ENCODE data around the gene TNKS2.

TNKS2 gene

DNA sequence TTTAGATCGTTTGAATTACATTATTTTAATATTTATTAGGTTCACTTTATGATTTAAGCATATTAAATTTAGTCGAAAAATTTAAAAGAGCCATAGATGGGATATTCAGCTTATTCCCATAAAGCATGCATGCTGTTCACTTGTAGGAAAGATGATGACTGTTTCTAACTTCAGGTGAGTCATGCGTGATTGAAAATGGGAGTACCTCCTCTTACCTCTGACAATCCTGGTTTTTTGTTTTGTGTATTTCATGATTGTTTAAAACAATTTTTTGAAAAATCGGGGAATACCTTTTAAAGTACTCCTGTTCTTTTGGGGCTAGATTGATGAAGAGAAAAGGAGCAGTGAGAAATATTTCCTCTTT lies 1.4 kb downstream of the TNKS2 start:
- peaks cover 32% of the 10 kb centered on the region for H3K4me1 ChIP-seq (ENCODE audit: control insufficient read depth, low read length)
- peaks cover 81% of the 10 kb centered on the region for H3K79me2 ChIP-seq (ENCODE audit: control insufficient read depth, low read length)
- peaks cover 10% of the 10 kb centered on the region for H3F3A ChIP-seq (ENCODE audit: control insufficient read depth, insufficient read depth)
- peaks cover 12% of the 10 kb centered on the region; the same call in 1 of the 2 replicates for H4K20me1 ChIP-seq (ENCODE audit: control insufficient read depth, insufficient read depth, low read depth, low read length)
- no peak for TF ChIP-seq EZH2phosphoT487 (IDR thresholded peaks at IDR 0.05; ENCODE audit: borderline replicate concordance, low read length)
- TF ChIP-seq, protein P1, sequence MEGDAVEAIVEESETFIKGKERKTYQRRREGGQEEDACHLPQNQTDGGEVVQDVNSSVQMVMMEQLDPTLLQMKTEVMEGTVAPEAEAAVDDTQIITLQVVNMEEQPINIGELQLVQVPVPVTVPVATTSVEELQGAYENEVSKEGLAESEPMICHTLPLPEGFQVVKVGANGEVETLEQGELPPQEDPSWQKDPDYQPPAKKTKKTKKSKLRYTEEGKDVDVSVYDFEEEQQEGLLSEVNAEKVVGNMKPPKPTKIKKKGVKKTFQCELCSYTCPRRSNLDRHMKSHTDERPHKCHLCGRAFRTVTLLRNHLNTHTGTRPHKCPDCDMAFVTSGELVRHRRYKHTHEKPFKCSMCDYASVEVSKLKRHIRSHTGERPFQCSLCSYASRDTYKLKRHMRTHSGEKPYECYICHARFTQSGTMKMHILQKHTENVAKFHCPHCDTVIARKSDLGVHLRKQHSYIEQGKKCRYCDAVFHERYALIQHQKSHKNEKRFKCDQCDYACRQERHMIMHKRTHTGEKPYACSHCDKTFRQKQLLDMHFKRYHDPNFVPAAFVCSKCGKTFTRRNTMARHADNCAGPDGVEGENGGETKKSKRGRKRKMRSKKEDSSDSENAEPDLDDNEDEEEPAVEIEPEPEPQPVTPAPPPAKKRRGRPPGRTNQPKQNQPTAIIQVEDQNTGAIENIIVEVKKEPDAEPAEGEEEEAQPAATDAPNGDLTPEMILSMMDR (IDR thresholded peaks at IDR 0.05; ENCODE audit: low read depth, low read length, poor library complexity, severe bottlenecking), result no peak
- peak overlapping the region; percentile 74 for H3K4me3 ChIP-seq (ENCODE audit: low read length)
- H3K4me2 ChIP-seq (ENCODE audit: low read length), result peak overlapping the region; percentile 99
- peaks cover 63% of the 10 kb centered on the region for H3K36me3 ChIP-seq (ENCODE audit: control insufficient read depth, low read length)
- no peaks in the 10 kb centered on the region for H3K9me2 ChIP-seq (replicated peaks; ENCODE audit: control insufficient read depth, low read length)
- no peaks in the 10 kb centered on the region for H3K9me3 ChIP-seq (ENCODE audit: control insufficient read depth, insufficient read depth, low read length)
- H3K27me3 ChIP-seq (ENCODE audit: control insufficient read depth, low read length), result no peaks in the 10 kb centered on the region
- H3K27ac ChIP-seq (ENCODE audit: low read depth, low read length), result peak overlapping the region; percentile 87

DNA sequence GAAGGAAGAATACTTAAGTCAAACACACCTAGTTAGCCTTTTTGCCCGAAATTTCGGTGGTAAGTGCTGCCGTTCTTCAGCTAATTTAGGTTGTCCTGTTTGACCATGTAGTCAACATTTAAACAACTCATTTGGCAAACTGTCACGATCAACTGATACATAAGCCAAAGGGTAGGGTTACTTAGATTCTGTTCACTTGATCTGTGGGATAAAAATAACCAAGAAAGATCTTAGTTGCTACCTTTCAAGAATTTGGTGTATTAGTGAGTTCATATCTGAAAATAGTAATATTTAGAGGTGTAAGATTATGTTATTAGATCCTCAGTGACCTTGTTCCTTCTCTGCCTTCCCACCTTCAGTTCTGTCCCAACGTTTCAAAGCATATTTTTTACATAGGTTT lies 2.0 kb downstream of the TNKS2 start:
- Histone ChIP-seq H3K27ac (ENCODE audit: low read depth, low read length) (no peak overlapping the region), H3K4me2 (ENCODE audit: low read length) (peak overlapping the region; percentile 99), H3K79me2 (ENCODE audit: control insufficient read depth, low read length) (peaks cover 87% of the 10 kb centered on the region), H3K9me2 (replicated peaks; ENCODE audit: control insufficient read depth, low read length) (no peaks in the 10 kb centered on the region), H3K4me3 (ENCODE audit: low read length) (peak overlapping the region; percentile 74), H3K9me3 (ENCODE audit: control insufficient read depth, insufficient read depth, low read length) (no peaks in the 10 kb centered on the region), H3K36me3 (ENCODE audit: control insufficient read depth, low read length) (peaks cover 67% of the 10 kb centered on the region), H3F3A (ENCODE audit: control insufficient read depth, insufficient read depth) (peaks cover 10% of the 10 kb centered on the region), H4K20me1 (ENCODE audit: control insufficient read depth, insufficient read depth, low read depth, low read length) (peaks cover 14% of the 10 kb centered on the region; the same call in 1 of the 2 replicates), H3K4me1 (ENCODE audit: control insufficient read depth, low read length) (peaks cover 32% of the 10 kb centered on the region), H3K27me3 (ENCODE audit: control insufficient read depth, low read length) (no peaks in the 10 kb centered on the region)
- no peak for TF ChIP-seq EZH2phosphoT487 (IDR thresholded peaks at IDR 0.05; ENCODE audit: borderline replicate concordance, low read length)
- TF ChIP-seq, protein P1 (IDR thresholded peaks at IDR 0.05; ENCODE audit: low read depth, low read length, poor library complexity, severe bottlenecking), result no peak

DNA sequence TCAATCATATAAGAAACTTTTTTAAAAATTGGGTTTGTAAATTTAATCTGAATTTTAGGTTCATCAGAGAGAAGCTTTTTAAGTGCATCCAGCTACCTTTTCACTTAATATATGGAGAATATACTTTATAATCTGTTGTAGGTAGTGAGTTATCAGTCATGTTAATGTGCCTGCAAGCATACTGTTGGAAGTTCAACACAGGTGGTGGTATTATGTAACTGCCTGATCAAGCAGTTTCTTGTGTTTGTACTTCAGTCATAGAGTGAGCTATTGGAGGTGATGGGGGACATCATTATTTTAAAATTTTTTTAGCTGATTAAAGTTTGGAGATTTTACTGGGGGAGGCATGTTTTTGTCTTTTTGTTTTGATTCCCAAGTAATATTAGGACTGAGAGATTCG lies 2.5 kb downstream of the TNKS2 start:
- peaks cover 10% of the 10 kb centered on the region for H3F3A ChIP-seq (ENCODE audit: control insufficient read depth, insufficient read depth)
- no peaks in the 10 kb centered on the region for H3K9me2 ChIP-seq (replicated peaks; ENCODE audit: control insufficient read depth, low read length)
- H3K4me2 ChIP-seq (ENCODE audit: low read length), result peak overlapping the region; percentile 99
- H3K4me3 ChIP-seq (ENCODE audit: low read length), result peak overlapping the region; percentile 74
- H4K20me1 ChIP-seq (ENCODE audit: control insufficient read depth, insufficient read depth, low read depth, low read length), result peaks cover 17% of the 10 kb centered on the region; the same call in 1 of the 2 replicates
- H3K27ac ChIP-seq (ENCODE audit: low read depth, low read length), result no peak overlapping the region
- peaks cover 73% of the 10 kb centered on the region for H3K36me3 ChIP-seq (ENCODE audit: control insufficient read depth, low read length)
- H3K4me1 ChIP-seq (ENCODE audit: control insufficient read depth, low read length), result peaks cover 32% of the 10 kb centered on the region
- no peaks in the 10 kb centered on the region for H3K9me3 ChIP-seq (ENCODE audit: control insufficient read depth, insufficient read depth, low read length)
- peaks cover 93% of the 10 kb centered on the region for H3K79me2 ChIP-seq (ENCODE audit: control insufficient read depth, low read length)
- H3K27me3 ChIP-seq (ENCODE audit: control insufficient read depth, low read length), result no peaks in the 10 kb centered on the region
- no peak for TF ChIP-seq EZH2phosphoT487 (IDR thresholded peaks at IDR 0.05; ENCODE audit: borderline replicate concordance, low read length)
- TF ChIP-seq, protein P1 (IDR thresholded peaks at IDR 0.05; ENCODE audit: low read depth, low read length, poor library complexity, severe bottlenecking), result no peak

Data from DOHH2 (cell line).